ENCODE measurements around the gene E2F4.

GRCh38 chr16:67184995-67185650, 6.8 kb upstream of the E2F4 start:
- no peak for TF ChIP-seq YY1 (IDR thresholded peaks at IDR 0.05; ENCODE audit: insufficient read depth, insufficient read length)
- no peak for TF ChIP-seq SUZ12 (IDR thresholded peaks at IDR 0.05; ENCODE audit: extremely low read depth, insufficient read depth, insufficient read length)

Data from NT2/D1 (cell line).